Bronchial epithelial cell (primary cell): Measurements from ENCODE around the gene RALGPS1. TPM values are rescaled to one million over a fixed set of nuclear protein-coding genes. Genes with fewer than 3 reads are reported as not detected.

Experiments used
- DNase-seq: peaks from one replicate; pipeline ENCODE4 v3.0.0-alpha.2; 2010; ENCODE audit warnings: low read depth
- FAIRE-seq: peaks from 2 replicates; lab custom pipeline; 2011; peaks lifted over from hg19 to GRCh38; lab: Jason Lieb, UNC
- H3K27me3 ChIP-seq: 2 replicates; pipeline ENCODE4 v1.5.1; 2011; ENCODE audit warnings: low read length; ENCODE audit not compliant: control insufficient read depth, insufficient read depth
- H3K36me3 ChIP-seq: 2 replicates; pipeline ENCODE4 v1.5.1; 2011; ENCODE audit warnings: low read length; ENCODE audit not compliant: control insufficient read depth, insufficient read depth
- H3K4me3 ChIP-seq: 2 replicates; pipeline ENCODE4 v1.5.1; 2011; ENCODE audit warnings: mild to moderate bottlenecking, low read depth, low read length, control low read depth
- CTCF ChIP-seq: IDR thresholded peaks from 2 replicates; pipeline ENCODE4 v1.5.1; 2011; ENCODE audit warnings: mild to moderate bottlenecking, moderate library complexity, low read length, control low read depth, inconsistent platforms; ENCODE audit not compliant: insufficient read depth, severe bottlenecking
- total RNA-seq: library from RNA; depleted of rRNA; stranded (reverse); fragments of >200 nt; gene quantifications from 2 replicates; pipeline ENCODE4 v1.2.1, GENCODE V29; 2014

RALGPS1 gene
- total RNA-seq, 1 donor from 2014 or later = 3.2 TPM

- Histone ChIP-seq H3K27me3 (no peaks in the 10 kb centered on the region), H3K4me3 (no peak overlapping the region), H3K36me3 (no peaks in the 10 kb centered on the region)
- no peak for TF ChIP-seq CTCF
- peak; percentile 46 for DNase-seq
- FAIRE-seq = no peak
These were observed 301.8 kb downstream of the RALGPS1 start for GRCh38 chr9:127216210-127216887.

DNA sequence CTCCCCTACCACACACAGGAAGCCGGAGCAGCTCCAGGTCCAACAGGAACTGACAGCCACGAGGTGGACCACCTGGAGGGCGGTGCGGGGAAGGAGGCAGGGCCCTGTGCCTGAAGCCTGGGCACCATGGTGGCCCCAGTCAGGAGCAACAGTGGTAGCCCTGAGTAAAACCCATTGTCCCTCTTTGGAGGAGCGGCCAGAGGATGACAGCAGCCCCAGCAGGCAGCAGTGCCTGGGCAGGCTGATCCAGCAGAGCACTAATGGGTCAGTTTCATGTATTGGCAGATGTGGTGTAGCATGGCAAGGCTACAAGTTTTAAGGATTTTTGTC lies 302.3 kb downstream of the RALGPS1 start:
- FAIRE-seq (no peak), DNase-seq (no peak)
- H3K36me3 ChIP-seq = no peaks in the 10 kb centered on the region
- no peaks in the 10 kb centered on the region for H3K27me3 ChIP-seq
- no peak for TF ChIP-seq CTCF
- H3K4me3 ChIP-seq = no peak overlapping the region

DNA sequence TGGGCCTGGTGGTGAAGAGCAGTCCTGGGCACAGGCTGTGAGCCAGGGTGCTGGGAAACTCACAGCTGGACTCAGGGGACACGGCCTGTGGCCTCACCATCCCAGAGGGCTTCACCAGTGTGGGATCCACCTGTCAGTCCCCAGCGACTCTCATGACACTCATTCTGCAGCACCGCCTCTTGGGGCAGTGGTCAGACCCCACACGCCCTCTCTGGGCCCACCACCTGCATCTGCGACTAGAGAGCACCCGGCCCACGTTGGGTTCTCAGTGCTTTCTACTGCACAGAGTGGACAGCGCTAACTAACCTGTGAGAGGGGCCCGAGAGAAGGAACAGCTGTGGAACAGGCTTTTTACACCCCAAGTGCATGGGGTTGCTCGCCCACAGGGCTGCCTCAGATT lies 304.2 kb downstream of the RALGPS1 start:
- DNase-seq (no peak), FAIRE-seq (no peak)
- no peak for TF ChIP-seq CTCF
- Histone ChIP-seq H3K4me3 (no peak overlapping the region), H3K36me3 (no peaks in the 10 kb centered on the region), H3K27me3 (peaks cover 2% of the 10 kb centered on the region)

DNA sequence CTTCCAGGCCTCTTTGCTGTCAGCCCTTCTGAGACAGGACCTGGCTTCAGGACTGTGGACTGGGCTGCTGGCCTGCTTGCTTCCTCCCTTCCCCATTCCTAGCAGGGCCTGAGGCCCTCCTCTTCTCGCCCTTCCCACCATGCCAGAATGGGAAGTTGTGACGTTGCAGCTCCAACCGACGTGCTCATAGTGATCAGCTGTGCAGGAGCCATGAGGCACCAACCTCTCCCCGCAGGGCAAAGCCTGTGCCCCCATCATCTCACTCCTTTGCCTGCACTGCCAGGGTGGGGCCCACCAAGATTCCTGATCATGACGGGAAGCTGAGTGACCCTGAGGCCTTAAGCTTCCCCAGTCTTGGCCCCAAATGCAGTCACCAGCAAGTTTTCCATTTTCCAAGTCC lies 304.9 kb downstream of the RALGPS1 start:
- H3K4me3 ChIP-seq = no peak overlapping the region
- TF ChIP-seq CTCF = no peak
- H3K36me3 ChIP-seq = no peaks in the 10 kb centered on the region
- FAIRE-seq (no peak), DNase-seq (no peak)
- H3K27me3 ChIP-seq = peaks cover 6% of the 10 kb centered on the region

GRCh38 chr9:127221695-127222094 lies 307.1 kb downstream of the RALGPS1 start:
- DNase-seq (no peak), FAIRE-seq (no peak)
- TF ChIP-seq CTCF = no peak
- peaks cover 6% of the 10 kb centered on the region for H3K27me3 ChIP-seq
- no peaks in the 10 kb centered on the region for H3K36me3 ChIP-seq
- no peak overlapping the region for H3K4me3 ChIP-seq

DNA sequence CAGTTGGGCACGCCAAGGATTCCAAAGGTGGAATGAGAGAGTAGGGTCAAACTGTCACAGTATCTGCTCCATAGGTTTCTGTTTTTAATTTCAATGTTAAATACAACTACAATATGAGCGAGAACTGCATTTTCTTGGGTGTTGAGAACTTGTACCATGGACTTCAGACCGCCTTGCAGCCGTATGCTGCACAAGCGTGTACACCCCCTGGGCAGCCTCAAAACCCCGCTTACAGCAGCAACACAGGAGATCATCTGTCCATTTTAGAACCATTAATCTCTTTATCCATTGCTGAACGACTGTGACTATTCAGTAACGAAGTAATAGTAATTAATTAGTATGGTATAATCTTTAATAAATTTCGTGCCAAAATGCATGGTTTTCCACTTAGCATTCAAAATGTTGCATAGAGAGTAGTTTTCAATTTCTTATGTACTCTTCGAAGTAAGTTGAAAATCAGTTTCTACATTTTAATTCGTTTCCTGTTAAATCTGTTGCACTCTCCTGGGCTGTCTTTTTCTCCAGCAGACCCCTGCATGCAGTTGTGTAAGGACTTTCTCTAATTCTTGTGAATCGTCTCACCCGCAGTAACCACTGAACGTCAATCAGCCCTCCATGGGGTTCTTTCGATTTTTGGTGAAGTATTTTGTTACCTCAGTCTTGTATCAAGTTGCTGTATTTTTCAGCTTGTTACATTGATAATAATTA lies 308.0 kb downstream of the RALGPS1 start:
- DNase-seq (no peak), FAIRE-seq (peak; percentile 18)
- TF ChIP-seq CTCF = no peak
- H3K4me3 ChIP-seq = no peak overlapping the region
- H3K36me3 ChIP-seq = no peaks in the 10 kb centered on the region
- peaks cover 6% of the 10 kb centered on the region for H3K27me3 ChIP-seq
